CD4-positive, alpha-beta T cell (primary cell): ENCODE data around the gene WASF3. TPM values are rescaled to one million over a fixed set of nuclear protein-coding genes. Genes with fewer than 3 reads are reported as not detected.

Experiments used
- ATAC-seq: fragments of 200-7000 bp; cut with Tn5 transposase; one replicate; pipeline ENCODE4 v1.10.0; 2022; ENCODE audit warnings: mild to moderate bottlenecking; ENCODE audit not compliant: poor library complexity
- CTCF ChIA-PET: fragments of 350-600 bp; sonication (Branson Sonifier 250); formaldehyde crosslinking; loops from one replicate; lab custom pipeline; 2021; ENCODE audit warnings: antibody characterized with exemption, inconsistent platforms; lab: Charles Lee
- POLR2A ChIA-PET: fragments of 350-600 bp; sonication (Branson Sonifier 250); formaldehyde crosslinking; loops from one replicate; lab custom pipeline; 2021; ENCODE audit warnings: antibody characterized with exemption, inconsistent platforms; lab: Charles Lee
- DNase-seq, 14 experiments: peaks; one replicate each; pipeline ENCODE4 v3.0.0-alpha.2; 2013 to 2020; ENCODE audit warnings: mixed read lengths in 2 of 14
- H3K27ac ChIP-seq, 2 donors: one replicate each; pipeline versions ENCODE4 v1.5.1 to v1.7.0; 2013; ENCODE audit warnings: low read length in 2 of 2, low read depth in 1 of 2, mild to moderate bottlenecking in 1 of 2
- H3K27me3 ChIP-seq, 2 experiments: 1 replicate in 1 of 2; 2 replicates in 1 of 2; pipeline versions ENCODE4 v1.6.1 to v1.7.0; 2013; ENCODE audit warnings: low read length in 2 of 2, control low read depth in 1 of 2, mild to moderate bottlenecking in 1 of 2, moderate library complexity in 1 of 2; ENCODE audit not compliant: insufficient read depth in 2 of 2, control insufficient read depth in 1 of 2
- H3K36me3 ChIP-seq: one replicate; pipeline ENCODE4 v1.6.1; 2013; ENCODE audit warnings: low read length, control low read depth; ENCODE audit not compliant: insufficient read depth
- H3K4me1 ChIP-seq: one replicate; pipeline ENCODE4 v1.6.1; 2013; ENCODE audit warnings: low read length, control low read depth; ENCODE audit not compliant: insufficient read depth
- H3K4me3 ChIP-seq: one replicate; pipeline ENCODE4 v1.5.1; 2013; ENCODE audit warnings: mild to moderate bottlenecking, low read length, moderate library complexity
- H3K9me3 ChIP-seq, 2 experiments: 1 replicate in 1 of 2; 2 replicates in 1 of 2; pipeline versions ENCODE4 v1.6.1 to v1.7.0; 2013; ENCODE audit warnings: low read length in 2 of 2, mild to moderate bottlenecking in 2 of 2, control low read depth in 1 of 2, moderate library complexity in 1 of 2; ENCODE audit not compliant: control insufficient read depth in 1 of 2, insufficient read depth in 1 of 2
- H3K27ac Mint-ChIP-seq: one replicate; pipeline ENCODE4 v1.8.0; 2020; ENCODE audit warnings: mixed read lengths
- H3K27me3 Mint-ChIP-seq: one replicate; pipeline ENCODE4 v1.8.0; 2021; ENCODE audit warnings: mixed read lengths
- H3K36me3 Mint-ChIP-seq: one replicate; pipeline ENCODE4 v1.8.0; 2021; ENCODE audit warnings: low read depth, mixed read lengths
- H3K4me1 Mint-ChIP-seq: one replicate; pipeline ENCODE4 v1.8.0; 2021; ENCODE audit warnings: low read depth, mixed read lengths
- H3K4me3 Mint-ChIP-seq: one replicate; pipeline ENCODE4 v1.8.0; 2020; ENCODE audit warnings: mild to moderate bottlenecking, mixed read lengths
- H3K9me3 Mint-ChIP-seq: one replicate; pipeline ENCODE4 v1.8.0; 2020; ENCODE audit warnings: mixed read lengths
- intact Hi-C, 2 experiments: fragments of 100-400 bp; cut with DNase I in 1 of 2; cut with micrococcal nuclease in 1 of 2; formaldehyde crosslinking; loops; one replicate each; pipeline versions ENCODE4 v1.15.1 to v1.9.0; 2023 to 2025; cut with DNase I, micrococcal nuclease
- total RNA-seq, 174 experiments: library from RNA in 2 of 174; stranded (reverse) in 2 of 174; gene quantifications; one replicate each; pipeline ENCODE4 v1.2.3 and lab custom pipeline; 2021 to 2026
- TF ChIP-seq, protein P1 (sequence below): fragments of 200-600 bp; IDR thresholded peaks from one replicate; pipeline ENCODE4 v1.8.0; 2022; ENCODE audit warnings: antibody characterized with exemption, mild to moderate bottlenecking

WASF3 gene
- total RNA-seq, 2 experiments from 2014 or later, result 0.08 TPM; not detected in 1

DNA sequence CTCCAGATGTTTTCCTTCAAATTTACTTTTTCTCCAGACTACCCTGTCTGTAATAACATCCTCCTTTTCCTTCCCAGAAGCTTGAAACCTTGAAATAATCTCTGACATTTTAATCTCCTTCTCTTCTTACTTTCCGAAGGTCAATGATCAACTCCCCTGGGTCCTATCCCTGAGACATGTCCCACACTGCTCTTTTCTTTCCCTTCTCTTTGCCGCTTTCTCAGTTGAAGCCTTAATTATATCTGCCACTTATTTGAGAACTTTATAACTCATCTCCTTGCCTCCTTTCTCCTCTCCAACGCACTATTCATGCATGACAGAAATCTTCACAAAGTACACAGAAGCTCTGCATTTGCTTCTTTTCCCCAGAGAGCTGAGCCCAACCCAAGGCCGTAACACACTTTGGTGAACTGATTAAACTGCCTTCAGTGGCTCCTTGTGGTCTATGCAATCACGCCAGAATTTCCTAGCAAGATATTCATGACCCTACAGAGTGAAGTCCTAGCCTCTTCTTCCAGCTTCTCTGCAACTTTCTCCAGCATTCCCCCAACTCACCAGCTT, 9.2 kb upstream of the WASF3 start:
- intact Hi-C loops, result no loop called here
- DNase-seq, result no peak
- Mint-ChIP-seq H3K27ac (no peak overlapping the region), H3K4me1 (no peaks in the 10 kb centered on the region), H3K4me3 (no peak overlapping the region), H3K27me3 (peaks cover 25% of the 10 kb centered on the region), H3K9me3 (no peaks in the 10 kb centered on the region), H3K36me3 (no peaks in the 10 kb centered on the region)
- H3K27me3 ChIP-seq, result peaks cover 3 to 4% of the 10 kb centered on the region in 2 experiments
- ChIA-PET POLR2A (no interaction called here), CTCF (no interaction called here)
- H3K9me3 ChIP-seq, result no peaks in the 10 kb centered on the region
- no peak overlapping the region for H3K27ac ChIP-seq
- no peaks in the 10 kb centered on the region for H3K4me1 ChIP-seq
- ATAC-seq, result no peak
- no peak overlapping the region for H3K4me3 ChIP-seq
- H3K36me3 ChIP-seq, result no peaks in the 10 kb centered on the region
- TF ChIP-seq, protein P1, sequence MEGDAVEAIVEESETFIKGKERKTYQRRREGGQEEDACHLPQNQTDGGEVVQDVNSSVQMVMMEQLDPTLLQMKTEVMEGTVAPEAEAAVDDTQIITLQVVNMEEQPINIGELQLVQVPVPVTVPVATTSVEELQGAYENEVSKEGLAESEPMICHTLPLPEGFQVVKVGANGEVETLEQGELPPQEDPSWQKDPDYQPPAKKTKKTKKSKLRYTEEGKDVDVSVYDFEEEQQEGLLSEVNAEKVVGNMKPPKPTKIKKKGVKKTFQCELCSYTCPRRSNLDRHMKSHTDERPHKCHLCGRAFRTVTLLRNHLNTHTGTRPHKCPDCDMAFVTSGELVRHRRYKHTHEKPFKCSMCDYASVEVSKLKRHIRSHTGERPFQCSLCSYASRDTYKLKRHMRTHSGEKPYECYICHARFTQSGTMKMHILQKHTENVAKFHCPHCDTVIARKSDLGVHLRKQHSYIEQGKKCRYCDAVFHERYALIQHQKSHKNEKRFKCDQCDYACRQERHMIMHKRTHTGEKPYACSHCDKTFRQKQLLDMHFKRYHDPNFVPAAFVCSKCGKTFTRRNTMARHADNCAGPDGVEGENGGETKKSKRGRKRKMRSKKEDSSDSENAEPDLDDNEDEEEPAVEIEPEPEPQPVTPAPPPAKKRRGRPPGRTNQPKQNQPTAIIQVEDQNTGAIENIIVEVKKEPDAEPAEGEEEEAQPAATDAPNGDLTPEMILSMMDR, result no peak

DNA sequence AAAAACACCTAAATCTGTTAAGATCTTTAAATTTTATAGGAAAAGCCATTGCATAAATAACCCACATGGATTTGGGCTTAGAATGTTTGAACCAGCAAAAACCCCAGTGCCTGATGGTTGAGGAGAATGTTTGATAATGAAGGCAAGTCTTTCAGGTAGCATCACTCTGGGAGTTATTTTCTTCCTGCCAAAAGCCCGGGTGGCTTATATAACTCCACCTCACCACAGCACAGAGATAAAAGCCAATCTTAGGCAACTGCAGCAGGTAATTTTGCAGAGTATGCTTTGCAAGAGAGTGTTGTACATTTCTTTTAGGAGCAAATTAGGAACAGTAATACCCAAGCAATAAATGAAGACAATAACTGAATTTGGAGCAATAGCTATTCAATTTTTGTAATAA, 7.8 kb upstream of the WASF3 start:
- no peaks in the 10 kb centered on the region for H3K36me3 Mint-ChIP-seq
- Histone ChIP-seq H3K4me1 (no peaks in the 10 kb centered on the region), H3K27ac (no peak overlapping the region), H3K36me3 (no peaks in the 10 kb centered on the region), H3K4me3 (no peak overlapping the region), H3K27me3 (peaks cover 3 to 4% of the 10 kb centered on the region in 2 experiments), H3K9me3 (no peaks in the 10 kb centered on the region)
- TF ChIP-seq, protein P1, result no peak
- no peaks in the 10 kb centered on the region for H3K4me1 Mint-ChIP-seq
- DNase-seq, result no peak
- ChIA-PET CTCF (no interaction called here), POLR2A (no interaction called here)
- intact Hi-C loops, result no loop called here
- no peak overlapping the region for H3K4me3 Mint-ChIP-seq
- no peaks in the 10 kb centered on the region for H3K9me3 Mint-ChIP-seq
- no peak overlapping the region for H3K27ac Mint-ChIP-seq
- ATAC-seq, result no peak
- peaks cover 26% of the 10 kb centered on the region for H3K27me3 Mint-ChIP-seq

DNA sequence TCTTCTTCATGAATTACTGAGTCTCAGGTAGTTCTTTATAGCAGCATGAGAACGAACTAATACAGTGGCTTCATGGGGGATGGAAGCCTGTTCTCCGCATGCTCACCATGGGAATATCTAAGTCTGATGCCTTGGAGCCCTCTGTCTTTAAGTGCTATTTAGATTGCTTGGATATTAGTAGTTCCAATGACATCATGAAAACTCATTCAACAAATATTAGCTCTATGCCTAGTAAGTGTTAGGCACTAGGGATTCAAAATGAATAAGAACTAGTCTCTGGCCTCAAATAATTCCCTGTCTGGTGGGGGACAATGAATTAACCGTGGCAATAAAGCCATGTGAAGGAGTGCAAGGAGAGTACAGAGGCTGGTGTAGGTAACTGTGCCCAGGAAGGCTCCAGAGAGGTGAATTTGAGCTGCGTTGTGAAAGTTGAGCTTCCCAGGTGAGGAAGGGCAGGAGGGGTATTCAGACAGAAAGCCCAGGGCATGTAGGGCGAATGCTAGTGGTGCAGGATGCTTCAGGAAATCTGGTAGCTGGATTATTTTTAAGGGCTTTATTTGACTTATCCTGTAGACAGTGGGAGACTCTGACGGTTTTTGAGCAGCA, 6.1 kb upstream of the WASF3 start:
- Mint-ChIP-seq H3K27me3 (peaks cover 41% of the 10 kb centered on the region), H3K9me3 (no peaks in the 10 kb centered on the region), H3K4me3 (no peak overlapping the region), H3K36me3 (no peaks in the 10 kb centered on the region), H3K27ac (no peak overlapping the region), H3K4me1 (no peaks in the 10 kb centered on the region)
- ChIA-PET CTCF (no interaction called here), POLR2A (no interaction called here)
- Histone ChIP-seq H3K27me3 (peaks cover 11 to 12% of the 10 kb centered on the region in 2 experiments), H3K27ac (no peak overlapping the region), H3K4me3 (no peak overlapping the region), H3K4me1 (no peaks in the 10 kb centered on the region), H3K36me3 (no peaks in the 10 kb centered on the region), H3K9me3 (no peaks in the 10 kb centered on the region)
- intact Hi-C loops, result no loop called here
- DNase-seq (no peak), ATAC-seq (no peak)
- TF ChIP-seq, protein P1, result no peak
